CD4-positive, alpha-beta T cell treated with Interleukin-15 for 4 hours (primary cell): ENCODE results near the gene NUMA1.

ENCODE experiments used
- DNase-seq: peaks from one replicate; pipeline ENCODE4 v3.0.0-alpha.2; 2020; ENCODE audit warnings: low spot score

The NUMA1 gene, protein sequence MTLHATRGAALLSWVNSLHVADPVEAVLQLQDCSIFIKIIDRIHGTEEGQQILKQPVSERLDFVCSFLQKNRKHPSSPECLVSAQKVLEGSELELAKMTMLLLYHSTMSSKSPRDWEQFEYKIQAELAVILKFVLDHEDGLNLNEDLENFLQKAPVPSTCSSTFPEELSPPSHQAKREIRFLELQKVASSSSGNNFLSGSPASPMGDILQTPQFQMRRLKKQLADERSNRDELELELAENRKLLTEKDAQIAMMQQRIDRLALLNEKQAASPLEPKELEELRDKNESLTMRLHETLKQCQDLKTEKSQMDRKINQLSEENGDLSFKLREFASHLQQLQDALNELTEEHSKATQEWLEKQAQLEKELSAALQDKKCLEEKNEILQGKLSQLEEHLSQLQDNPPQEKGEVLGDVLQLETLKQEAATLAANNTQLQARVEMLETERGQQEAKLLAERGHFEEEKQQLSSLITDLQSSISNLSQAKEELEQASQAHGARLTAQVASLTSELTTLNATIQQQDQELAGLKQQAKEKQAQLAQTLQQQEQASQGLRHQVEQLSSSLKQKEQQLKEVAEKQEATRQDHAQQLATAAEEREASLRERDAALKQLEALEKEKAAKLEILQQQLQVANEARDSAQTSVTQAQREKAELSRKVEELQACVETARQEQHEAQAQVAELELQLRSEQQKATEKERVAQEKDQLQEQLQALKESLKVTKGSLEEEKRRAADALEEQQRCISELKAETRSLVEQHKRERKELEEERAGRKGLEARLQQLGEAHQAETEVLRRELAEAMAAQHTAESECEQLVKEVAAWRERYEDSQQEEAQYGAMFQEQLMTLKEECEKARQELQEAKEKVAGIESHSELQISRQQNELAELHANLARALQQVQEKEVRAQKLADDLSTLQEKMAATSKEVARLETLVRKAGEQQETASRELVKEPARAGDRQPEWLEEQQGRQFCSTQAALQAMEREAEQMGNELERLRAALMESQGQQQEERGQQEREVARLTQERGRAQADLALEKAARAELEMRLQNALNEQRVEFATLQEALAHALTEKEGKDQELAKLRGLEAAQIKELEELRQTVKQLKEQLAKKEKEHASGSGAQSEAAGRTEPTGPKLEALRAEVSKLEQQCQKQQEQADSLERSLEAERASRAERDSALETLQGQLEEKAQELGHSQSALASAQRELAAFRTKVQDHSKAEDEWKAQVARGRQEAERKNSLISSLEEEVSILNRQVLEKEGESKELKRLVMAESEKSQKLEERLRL (N-terminal part only)

GRCh38 chr11:72080326-72081183, at the start of gene NUMA1, which contains the start of gene LRRC51:
Gene NUMA1, minus strand, starts transcription at chr11:72080542. Its CDS starts 44,599 bp downstream, at chr11:72035943.
Gene LRRC51, plus strand, starts transcription at chr11:72080850. Its CDS starts 8,234 bp downstream, at chr11:72089084.
- peak; percentile 99 for DNase-seq

DNA sequence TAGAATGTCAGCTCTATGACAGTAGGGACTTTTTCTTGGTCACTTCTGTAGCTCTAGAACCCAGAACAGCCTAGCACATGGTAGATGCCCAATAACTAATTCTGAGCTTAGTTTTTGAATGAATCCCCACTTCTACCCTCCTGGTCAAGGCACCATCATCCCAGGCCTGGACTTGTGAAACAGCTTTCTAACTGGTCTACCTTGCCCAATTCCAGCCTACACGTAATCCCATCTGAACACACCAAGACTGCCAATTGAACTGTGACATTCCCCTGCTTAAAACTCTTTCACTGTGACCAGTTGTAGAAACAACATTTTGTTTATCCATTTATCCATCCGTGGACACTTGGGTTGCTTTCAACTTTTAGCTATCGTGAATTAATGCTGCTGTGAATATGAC, 49.0 kb upstream of the NUMA1 start:
- no peak for DNase-seq

GRCh38 chr11:72127923-72128322, 47.6 kb upstream of the NUMA1 start:
- no peak for DNase-seq

DNA sequence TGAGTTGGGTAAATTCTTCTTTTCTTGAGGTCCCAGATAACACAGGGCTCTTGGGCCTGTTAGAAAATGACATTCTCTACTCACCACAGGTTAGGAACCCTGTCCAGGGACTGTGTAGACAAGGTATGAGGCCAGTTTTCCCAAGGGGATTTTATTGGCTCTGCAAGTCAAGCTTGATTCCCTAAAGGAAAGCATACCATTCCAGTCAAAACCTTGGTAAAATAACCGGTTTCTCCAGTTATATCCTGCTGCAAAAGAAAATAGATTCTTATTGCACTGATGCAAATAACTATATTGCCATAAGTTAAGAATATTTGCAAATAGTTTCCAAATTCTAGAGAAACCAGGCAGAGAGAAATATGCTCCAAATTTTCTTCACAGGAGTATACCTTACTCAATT, 45.6 kb upstream of the NUMA1 start:
- DNase-seq: no peak

DNA sequence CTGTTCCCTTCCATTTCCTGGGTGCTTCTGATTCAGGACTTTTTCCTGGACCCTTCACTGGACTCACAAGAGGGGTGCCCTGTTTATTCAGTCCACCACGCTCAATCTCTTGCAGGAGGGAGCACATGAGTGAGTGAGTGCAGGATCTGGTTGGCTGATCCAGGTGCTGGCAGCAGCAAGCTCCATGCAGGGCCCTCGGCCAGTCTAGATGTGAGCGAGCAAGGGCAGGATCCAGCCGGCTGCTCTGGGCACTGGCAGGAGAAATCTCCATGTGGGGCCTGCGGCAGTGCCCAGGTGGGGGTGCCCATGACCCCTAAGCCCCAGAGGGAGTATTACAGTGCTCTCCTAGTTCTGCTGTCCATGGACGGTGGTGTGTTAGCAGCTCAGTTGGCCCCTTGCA, 43.7 kb upstream of the NUMA1 start:
- no peak for DNase-seq

DNA sequence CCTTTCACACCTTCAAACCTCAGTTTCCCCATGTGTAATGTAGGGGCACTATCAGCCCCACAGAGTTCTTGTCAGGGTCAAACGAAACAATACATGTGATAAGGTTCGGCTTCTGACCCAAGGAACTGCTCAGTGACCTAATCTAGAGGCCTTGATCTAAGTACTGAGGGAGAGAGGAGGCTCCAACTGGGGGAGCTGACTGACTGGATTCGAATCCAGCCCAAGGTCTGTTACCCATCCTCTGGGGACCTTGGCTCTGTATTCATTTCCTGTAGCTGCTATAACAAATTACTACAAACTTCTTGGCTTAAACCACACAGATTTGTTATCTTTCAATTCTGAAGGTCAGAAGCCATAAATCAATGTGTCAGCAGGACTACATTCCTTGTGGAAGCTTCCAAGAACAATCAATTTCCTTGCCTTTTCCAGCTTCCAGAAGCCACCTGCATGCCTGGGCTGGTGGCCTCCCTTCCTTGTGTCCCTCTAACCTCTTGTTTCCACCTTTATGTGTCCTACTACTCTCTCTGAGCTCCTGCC, 42.8 kb upstream of the NUMA1 start:
- DNase-seq: no peak

DNA sequence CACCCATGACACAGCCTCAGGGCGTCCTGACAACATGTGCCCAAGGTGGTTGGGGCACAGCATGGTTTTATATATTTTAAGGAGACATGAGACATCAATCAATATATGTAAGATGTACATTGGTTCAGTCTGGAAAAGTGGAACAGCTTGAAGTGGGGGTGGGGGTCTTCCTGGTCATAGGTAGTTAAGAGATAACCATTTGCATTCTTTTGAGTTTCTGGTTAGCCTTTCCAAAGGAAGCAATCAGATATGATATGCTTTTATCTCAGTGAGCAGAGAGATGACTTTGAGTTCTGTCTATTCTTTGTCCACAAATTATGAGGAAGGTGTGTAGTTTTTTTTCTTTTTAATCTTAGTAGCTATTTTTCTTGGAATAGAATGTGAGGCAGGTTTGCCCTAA, 42.3 kb upstream of the NUMA1 start:
- no peak for DNase-seq

DNA sequence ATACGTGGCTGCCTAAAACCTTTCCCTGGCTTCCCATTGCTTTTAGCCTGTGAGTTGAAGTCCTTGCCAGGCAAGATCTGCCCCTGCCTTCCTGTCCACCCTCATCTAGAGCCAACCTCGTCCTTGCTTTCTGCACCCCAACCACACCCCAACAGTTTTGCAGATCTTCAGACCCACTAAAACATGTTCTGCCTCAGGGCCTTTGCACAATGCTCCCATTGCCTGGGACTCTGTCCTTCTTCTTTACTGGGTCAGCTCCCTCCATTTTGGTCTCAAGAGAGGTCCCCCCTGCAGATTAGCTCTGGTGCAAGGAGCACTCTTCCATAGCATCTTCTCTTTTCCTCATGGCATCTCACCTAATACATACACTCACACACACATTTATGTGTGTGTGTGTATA, 40.6 kb upstream of the NUMA1 start:
- DNase-seq: no peak

DNA sequence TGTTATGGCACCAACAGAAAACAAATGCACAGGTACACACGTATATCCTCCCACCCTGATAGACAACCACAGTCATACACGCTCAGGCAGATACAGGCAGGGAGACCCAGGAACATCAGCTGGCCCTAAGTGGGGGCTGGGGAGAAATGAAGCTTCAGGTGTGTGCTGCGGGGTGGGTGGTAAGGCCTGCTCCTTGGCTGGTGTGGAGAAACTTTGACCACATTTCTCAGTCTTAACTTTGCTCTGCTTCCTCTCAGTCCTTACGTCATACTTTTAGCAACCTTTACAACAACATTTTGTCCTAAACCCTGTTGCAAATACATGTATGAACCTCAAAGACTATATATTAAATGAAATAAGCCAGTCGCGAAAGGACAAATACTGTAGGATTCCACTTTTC, 38.9 kb upstream of the NUMA1 start:
- DNase-seq: no peak

DNA sequence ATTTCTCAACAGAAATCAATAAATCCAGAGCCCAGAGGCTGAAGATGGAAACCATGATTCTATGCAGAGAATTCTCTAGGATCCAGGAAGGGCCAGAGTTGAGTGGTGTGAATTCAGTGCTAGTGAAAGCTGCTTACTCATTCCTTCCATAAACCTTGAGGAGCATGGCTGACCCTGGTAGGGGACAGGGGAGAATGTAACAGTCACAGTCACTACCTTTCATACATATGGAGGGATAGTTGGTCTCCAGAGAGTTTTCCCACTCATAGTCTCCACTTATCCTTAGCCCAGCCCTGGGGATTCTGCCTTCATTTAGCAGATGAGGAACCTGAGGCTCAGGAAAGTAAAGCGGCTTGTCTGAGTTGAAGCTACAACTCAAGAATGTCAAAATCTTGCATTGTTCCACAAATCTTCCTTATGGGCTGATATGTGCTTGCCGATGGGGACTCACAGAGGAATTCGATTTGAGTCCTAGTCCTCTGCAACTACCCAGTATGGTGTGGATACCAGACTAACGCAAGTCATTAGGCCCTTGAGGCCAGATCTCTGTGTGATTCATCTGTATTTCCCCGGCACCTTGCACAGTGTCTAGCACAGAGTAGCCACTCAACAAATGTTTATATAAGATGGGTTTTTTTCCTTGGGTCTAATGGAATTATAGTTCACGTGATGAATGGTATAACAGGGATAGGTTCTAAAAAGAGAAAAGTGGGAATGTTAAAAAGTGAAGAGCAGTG, 35.8 kb upstream of the NUMA1 start:
- no peak for DNase-seq

GRCh38 chr11:72114570-72114969, 34.2 kb upstream of the NUMA1 start:
- no peak for DNase-seq

GRCh38 chr11:72112978-72113808, 32.9 kb upstream of the NUMA1 start:
- DNase-seq: no peak

- DNase-seq: peak; percentile 99
These were observed 32.0 kb upstream of the NUMA1 start, which contains the start of gene ANAPC15 for GRCh38 chr11:72112143-72112977. Gene ANAPC15, minus strand, starts transcription at chr11:72112695. Its CDS starts 1,419 bp downstream, at chr11:72111276.

DNA sequence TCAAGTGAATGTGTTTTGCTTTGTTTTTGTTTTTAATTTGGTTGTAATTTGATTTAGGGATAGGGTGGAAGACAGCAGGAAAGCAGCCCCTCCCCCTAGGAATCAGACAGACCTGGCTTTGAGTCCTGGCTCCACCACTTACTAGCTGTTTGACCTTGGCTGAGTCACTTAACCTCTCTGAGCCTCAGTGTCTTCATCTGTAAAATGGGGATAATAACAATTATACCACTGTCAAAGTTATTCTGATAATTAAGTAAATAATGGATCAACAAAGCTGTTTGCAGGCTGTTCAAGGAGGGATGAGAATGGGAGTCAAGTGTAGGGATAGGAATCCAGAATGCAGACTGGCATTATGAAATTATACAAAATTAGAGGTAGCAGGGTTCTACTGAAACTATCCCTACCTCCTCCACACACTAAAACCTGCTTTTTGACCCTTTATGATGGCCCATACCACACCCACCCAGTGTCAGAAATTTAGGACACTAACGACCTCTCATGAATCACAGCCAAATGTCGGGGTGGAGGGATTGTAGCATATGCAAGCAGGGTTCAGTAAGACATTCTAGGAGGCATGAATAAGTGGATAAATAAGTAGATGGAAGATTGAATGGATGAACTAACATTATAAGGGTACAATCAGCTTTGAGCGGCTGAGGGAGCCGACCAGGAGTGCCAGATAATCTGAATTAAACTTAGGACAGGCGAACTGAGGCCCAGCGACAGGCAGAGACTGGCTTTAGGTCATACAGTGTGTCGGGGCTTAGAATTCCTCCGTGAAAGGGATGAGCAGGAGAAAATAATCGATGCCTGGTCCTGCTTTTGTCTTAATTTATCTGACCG, 31.2 kb upstream of the NUMA1 start:
- DNase-seq: no peak

- no peak for DNase-seq
These were observed 25.5 kb upstream of the NUMA1 start, which contains the start of gene TOMT for GRCh38 chr11:72105888-72106287. Gene TOMT, plus strand, starts transcription at chr11:72105924. Its CDS starts 28 bp downstream, at chr11:72105952.

GRCh38 chr11:72103754-72104167, 23.4 kb upstream of the NUMA1 start:
- no peak for DNase-seq
